ENCODE results near the gene RBM23. TPM values are rescaled to one million over a fixed set of nuclear protein-coding genes. Genes with fewer than 3 reads are reported as not detected.
"Not testable (repeated sequence)": the region's sequence is repeated elsewhere in the genome, so short reads cannot be mapped to it uniquely, and the experiment has no call there.

Gene RBM23
- total RNA-seq, 1 donor from 2014 or later, result 35.4 TPM

GRCh38 chr14:22864979-22865378, 54.0 kb downstream of the RBM23 start:
- no peak for ATAC-seq

- ATAC-seq, result no peak
Measured at GRCh38 chr14:22861651-22862050, 57.3 kb downstream of the RBM23 start.

GRCh38 chr14:22860377-22860776, 58.6 kb downstream of the RBM23 start:
- not testable (repeated sequence) for ATAC-seq

- no peak for ATAC-seq
Measured at GRCh38 chr14:22856428-22856827, 62.5 kb downstream of the RBM23 start.

- no peak for ATAC-seq
Measured at GRCh38 chr14:22854963-22855724, 63.8 kb downstream of the RBM23 start.

GRCh38 chr14:22854296-22854695, 64.7 kb downstream of the RBM23 start:
- ATAC-seq, result not testable (repeated sequence)

GRCh38 chr14:22852940-22853767, 65.8 kb downstream of the RBM23 start:
- ATAC-seq, result peak; percentile 76

- no peak for ATAC-seq
Measured at GRCh38 chr14:22852599-22852939, 66.4 kb downstream of the RBM23 start.

GRCh38 chr14:22852178-22852577, 66.8 kb downstream of the RBM23 start:
- not testable (repeated sequence) for ATAC-seq

- peak; percentile 36 for ATAC-seq
Measured at GRCh38 chr14:22850944-22851764, 67.8 kb downstream of the RBM23 start.

GRCh38 chr14:22849212-22849819, 69.6 kb downstream of the RBM23 start:
- peak; percentile 24 for ATAC-seq

- peak; percentile 26 for ATAC-seq
Measured at GRCh38 chr14:22848351-22849164, 70.4 kb downstream of the RBM23 start.

- ATAC-seq, result no peak
Measured at GRCh38 chr14:22847661-22848341, 71.1 kb downstream of the RBM23 start.

- ATAC-seq, result no peak
Measured at GRCh38 chr14:22846811-22847307, 72.1 kb downstream of the RBM23 start.

GRCh38 chr14:22845821-22846625, 72.9 kb downstream of the RBM23 start:
- no peak for ATAC-seq

- ATAC-seq, result no peak
Measured at GRCh38 chr14:22845103-22845394, 73.9 kb downstream of the RBM23 start.

- ATAC-seq, result no peak
Measured at GRCh38 chr14:22844221-22845102, 74.5 kb downstream of the RBM23 start.

Measured in esophagus mucosa (tissue), 1 donor.